Liver (tissue), 3 donors: Measurements from ENCODE around the gene CCNL1.

Experiments
- ATF3 ChIP-seq: IDR thresholded peaks from 2 replicates; pipeline ENCODE4 v1.6.1; 2016; ENCODE audit warnings: antibody characterized with exemption
- CTCF ChIP-seq: fragments of 150-350 bp; IDR thresholded peaks from 2 replicates; pipeline ENCODE4 v1.5.1; 2017; ENCODE audit warnings: improper control_type of control experiment, low read depth, low read length; ENCODE audit not compliant: missing input control
- FOXA2 ChIP-seq: IDR thresholded peaks from 2 replicates; pipeline ENCODE4 v1.6.1; 2016; ENCODE audit warnings: antibody characterized with exemption
- GABPA ChIP-seq, 2 donors: IDR thresholded peaks in 1 of 2; conservative IDR thresholded peaks in 1 of 2; 2 replicates each; pipeline ENCODE4 v1.6.1; 2016; ENCODE audit warnings: antibody characterized with exemption in 2 of 2, mild to moderate bottlenecking in 1 of 2, moderate library complexity in 1 of 2
- HNF4G ChIP-seq: IDR thresholded peaks from 2 replicates; pipeline ENCODE4 v1.6.1; 2016; ENCODE audit warnings: antibody characterized with exemption
- JUND ChIP-seq, 2 donors: IDR thresholded peaks; 2 replicates each; pipeline ENCODE4 v1.6.1; 2016; ENCODE audit warnings: antibody characterized with exemption in 2 of 2
- MAX ChIP-seq: IDR thresholded peaks from 2 replicates; pipeline ENCODE4 v1.6.1; 2016; ENCODE audit warnings: antibody characterized with exemption
- SP1 ChIP-seq: IDR thresholded peaks from 2 replicates; pipeline ENCODE4 v1.6.1; 2018; ENCODE audit warnings: antibody characterized with exemption, mild to moderate bottlenecking
- TAF1 ChIP-seq: conservative IDR thresholded peaks from 2 replicates; pipeline ENCODE4 v1.6.1; 2016; ENCODE audit warnings: antibody characterized with exemption, mild to moderate bottlenecking
- ZBTB33 ChIP-seq: IDR thresholded peaks from 2 replicates; pipeline ENCODE4 v1.6.1; 2016; ENCODE audit warnings: antibody characterized with exemption
- donor health status: healthy.
- donor health status: healthy.

- TF ChIP-seq JUND (IDR thresholded peaks at IDR 0.05) (no peak), GABPA (IDR thresholded peaks at IDR 0.05 in 1 of 2, conservative IDR thresholded peaks at IDR 0.05 in 1 of 2) (no peak), HNF4G (no peak), ZBTB33 (no peak), CTCF (no peak), SP1 (no peak), FOXA2 (no peak), MAX (no peak), TAF1 (no peak), ATF3 (no peak)
Observed at GRCh38 chr3:157117206-157117605, 42.7 kb downstream of the CCNL1 start.
